Activated T-helper 1 cell treated with anti-CD3 and anti-CD28 coated beads, Interleukin-12 subunit alpha, Interleukin-12 subunit beta, Interleukin-2, Interleukin-4 antibody, amounts not matched to agents 30 ng/mL and 10 ng/mL and 1 ng/mL, durations not matched to agents 14 hours and 24 hours and 36 hours (primary cell): ENCODE data around the gene THPO. TPM values are rescaled to one million over a fixed set of nuclear protein-coding genes. Genes with fewer than 3 reads are reported as not detected.

Source experiments
- DNase-seq: peaks from one replicate; pipeline ENCODE4 v3.0.0; 2021; ENCODE audit warnings: low spot score
- H3K27ac Mint-ChIP-seq: one replicate; pipeline ENCODE4 v1.8.0; 2021; ENCODE audit warnings: mild to moderate bottlenecking, mixed read lengths
- H3K27me3 Mint-ChIP-seq: one replicate; pipeline ENCODE4 v1.8.0; 2022; ENCODE audit warnings: mild to moderate bottlenecking, moderate library complexity, mixed read lengths; ENCODE audit not compliant: insufficient read depth
- H3K36me3 Mint-ChIP-seq: one replicate; pipeline ENCODE4 v1.8.0; 2021; ENCODE audit warnings: low read depth, mixed read lengths
- H3K4me1 Mint-ChIP-seq: one replicate; pipeline ENCODE4 v1.8.0; 2021; ENCODE audit warnings: low read depth, mixed read lengths
- H3K4me3 Mint-ChIP-seq: one replicate; pipeline ENCODE4 v1.8.0; 2021; ENCODE audit warnings: mild to moderate bottlenecking, moderate library complexity, mixed read lengths
- H3K9me3 Mint-ChIP-seq: one replicate; pipeline ENCODE4 v1.8.0; 2021; ENCODE audit warnings: mixed read lengths
- intact Hi-C: fragments of 100-400 bp; cut with micrococcal nuclease; formaldehyde crosslinking; loops from one replicate; pipeline ENCODE4 v1.15.1; 2024
- total RNA-seq: library from RNA; stranded (reverse); gene quantifications from 2 replicates; pipeline ENCODE4 v1.2.3, GENCODE V29; 2022

Gene THPO
- total RNA-seq, 1 donor from 2014 or later = not detected

- intact Hi-C loops = no loop called here
- DNase-seq = no peak
Measured at GRCh38 chr3:184381261-184382224, 3.5 kb upstream of the THPO start.

GRCh38 chr3:184380627-184381260 lies 2.7 kb upstream of the THPO start:
- no peaks in the 10 kb centered on the region for H3K9me3 Mint-ChIP-seq
- no peaks in the 10 kb centered on the region for H3K36me3 Mint-ChIP-seq
- DNase-seq = no peak
- peaks cover 69% of the 10 kb centered on the region for H3K27me3 Mint-ChIP-seq
- intact Hi-C loops = no loop called here
- H3K27ac Mint-ChIP-seq = no peak overlapping the region
- H3K4me1 Mint-ChIP-seq = no peaks in the 10 kb centered on the region
- peak overlapping the region; percentile 33 for H3K4me3 Mint-ChIP-seq

More at GRCh38 chr3:184381261-184382224, 3.5 kb upstream of the THPO start:
- H3K27me3 Mint-ChIP-seq = peaks cover 65% of the 10 kb centered on the region
- H3K4me1 Mint-ChIP-seq = no peaks in the 10 kb centered on the region
- H3K9me3 Mint-ChIP-seq = no peaks in the 10 kb centered on the region
- H3K27ac Mint-ChIP-seq = no peak overlapping the region
- no peaks in the 10 kb centered on the region for H3K36me3 Mint-ChIP-seq
- no peak overlapping the region for H3K4me3 Mint-ChIP-seq

- DNase-seq = no peak
- Mint-ChIP-seq H3K4me1 (no peaks in the 10 kb centered on the region), H3K4me3 (no peak overlapping the region), H3K9me3 (no peaks in the 10 kb centered on the region), H3K27me3 (peaks cover 71% of the 10 kb centered on the region), H3K27ac (no peak overlapping the region), H3K36me3 (no peaks in the 10 kb centered on the region)
- intact Hi-C loops = no loop called here
Measured at GRCh38 chr3:184380185-184380626, 2.2 kb upstream of the THPO start.

GRCh38 chr3:184379358-184380184 lies 1.6 kb upstream of the THPO start, which contains the start of gene CHRD:
Gene CHRD (plus strand): TSS chr3:184380054. CDS start chr3:184380319, 265 bp downstream.
- intact Hi-C loops = no loop called here
- no peak for DNase-seq
- no peaks in the 10 kb centered on the region for H3K4me1 Mint-ChIP-seq
- peak within 1 kb of the TSS; percentile 40 for H3K4me3 Mint-ChIP-seq
- peaks cover 71% of the 10 kb centered on the region for H3K27me3 Mint-ChIP-seq
- H3K36me3 Mint-ChIP-seq = no peaks in the 10 kb centered on the region
- no peak within 1 kb of the TSS for H3K27ac Mint-ChIP-seq
- no peaks in the 10 kb centered on the region for H3K9me3 Mint-ChIP-seq

- no peak overlapping the region for H3K27ac Mint-ChIP-seq
- peak overlapping the region; percentile 40 for H3K4me3 Mint-ChIP-seq
- H3K4me1 Mint-ChIP-seq = no peaks in the 10 kb centered on the region
- H3K27me3 Mint-ChIP-seq = peaks cover 71% of the 10 kb centered on the region
- no peaks in the 10 kb centered on the region for H3K36me3 Mint-ChIP-seq
- intact Hi-C loops = no loop called here
- no peaks in the 10 kb centered on the region for H3K9me3 Mint-ChIP-seq
- no peak for DNase-seq
Measured at GRCh38 chr3:184378651-184379357, 797 bp upstream of the THPO start.

- Mint-ChIP-seq H3K27me3 (peaks cover 66% of the 10 kb centered on the region), H3K4me1 (no peaks in the 10 kb centered on the region), H3K27ac (no peak overlapping the region), H3K4me3 (no peak overlapping the region), H3K36me3 (no peaks in the 10 kb centered on the region), H3K9me3 (no peaks in the 10 kb centered on the region)
- DNase-seq = no peak
- intact Hi-C loops = no loop called here
Measured at GRCh38 chr3:184377374-184377773, 633 bp downstream of the THPO start.

- intact Hi-C loops = no loop called here
- no peaks in the 10 kb centered on the region for H3K36me3 Mint-ChIP-seq
- H3K4me3 Mint-ChIP-seq = no peak overlapping the region
- no peak for DNase-seq
- H3K4me1 Mint-ChIP-seq = peaks cover 5% of the 10 kb centered on the region
- peaks cover 52% of the 10 kb centered on the region for H3K27me3 Mint-ChIP-seq
- H3K9me3 Mint-ChIP-seq = no peaks in the 10 kb centered on the region
- no peak overlapping the region for H3K27ac Mint-ChIP-seq
Measured at GRCh38 chr3:184375747-184376461, 2.1 kb downstream of the THPO start.

GRCh38 chr3:184373422-184373821 lies 4.6 kb downstream of the THPO start:
- Mint-ChIP-seq H3K4me3 (no peak overlapping the region), H3K27ac (no peak overlapping the region), H3K9me3 (no peaks in the 10 kb centered on the region), H3K27me3 (peaks cover 38% of the 10 kb centered on the region), H3K36me3 (peaks cover 15% of the 10 kb centered on the region), H3K4me1 (peaks cover 5% of the 10 kb centered on the region)
- intact Hi-C loops = no loop called here
- no peak for DNase-seq

- no peak overlapping the region for H3K27ac Mint-ChIP-seq
- no peak overlapping the region for H3K4me3 Mint-ChIP-seq
- intact Hi-C loops = no loop called here
- peaks cover 7% of the 10 kb centered on the region for H3K4me1 Mint-ChIP-seq
- peaks cover 19% of the 10 kb centered on the region for H3K36me3 Mint-ChIP-seq
- DNase-seq = no peak
- peaks cover 33% of the 10 kb centered on the region for H3K27me3 Mint-ChIP-seq
- H3K9me3 Mint-ChIP-seq = no peaks in the 10 kb centered on the region
Measured at GRCh38 chr3:184372911-184373310, 5.1 kb downstream of the THPO start.

- Mint-ChIP-seq H3K36me3 (peaks cover 23% of the 10 kb centered on the region), H3K9me3 (no peaks in the 10 kb centered on the region), H3K4me3 (no peak overlapping the region), H3K27me3 (peaks cover 28% of the 10 kb centered on the region), H3K4me1 (peaks cover 11% of the 10 kb centered on the region), H3K27ac (no peak overlapping the region)
- intact Hi-C loops = no loop called here
- no peak for DNase-seq
Measured at GRCh38 chr3:184372296-184372821, 5.6 kb downstream of the THPO start.

- intact Hi-C loops = loop anchor here (1.0 kb wide), 2 partner anchors 142 to 173 kb away; no protein-coding TSS in a partner anchor
- H3K4me3 Mint-ChIP-seq = no peak overlapping the region
- DNase-seq = peak; percentile 44
- H3K27ac Mint-ChIP-seq = no peak overlapping the region
- no peaks in the 10 kb centered on the region for H3K9me3 Mint-ChIP-seq
- peaks cover 31% of the 10 kb centered on the region for H3K36me3 Mint-ChIP-seq
- peaks cover 20% of the 10 kb centered on the region for H3K27me3 Mint-ChIP-seq
- H3K4me1 Mint-ChIP-seq = peaks cover 11% of the 10 kb centered on the region
Measured at GRCh38 chr3:184371570-184372018, 6.4 kb downstream of the THPO start.
